ENCODE data around the gene MT1G.
"Not testable (repeated sequence)": the region's sequence is repeated elsewhere in the genome, so short reads cannot be mapped to it uniquely, and the experiment has no call there.

The MT1G gene

GRCh38 chr16:56667581-56668571 is at the start of gene MT1G:
MT1G (minus strand) TSS chr16:56668065; CDS start chr16:56667993, 72 bp downstream.
- Histone ChIP-seq H3K4me3 (ENCODE audit: low read length) (no peak within 1 kb of the TSS), H3K4me2 (ENCODE audit: low read depth, low read length) (0 out of 2 replicates have a peak within 1 kb of the TSS, but pooled peaks have one; percentile 12), H3F3A (ENCODE audit: insufficient read depth, low read length) (no peaks in the 10 kb centered on the region), H3K9ac (ENCODE audit: low read length) (no peak within 1 kb of the TSS), H2AFZ (ENCODE audit: low read length) (no peak within 1 kb of the TSS), H3K36me3 (replicated peaks; ENCODE audit: insufficient read depth, low read length) (no peaks in the 10 kb centered on the region), H3K79me2 (ENCODE audit: low read length) (no peaks in the 10 kb centered on the region), H3K4me1 (ENCODE audit: low read length) (no peaks in the 10 kb centered on the region), H4K20me1 (ENCODE audit: insufficient read depth, low read length) (no peaks in the 10 kb centered on the region), H3K9me2 (replicated peaks; ENCODE audit: insufficient read depth, low read length) (no peaks in the 10 kb centered on the region), H3K27me3 (replicated peaks; ENCODE audit: insufficient read depth, low read length) (peaks cover 97% of the 10 kb centered on the region), H3K27ac (ENCODE audit: low read length) (no peak within 1 kb of the TSS), H3K9me3 (replicated peaks; ENCODE audit: insufficient read depth, low read length) (no peaks in the 10 kb centered on the region)
- no peak for DNase-seq
- TF ChIP-seq EZH2phosphoT487 (IDR thresholded peaks at IDR 0.05; ENCODE audit: low read length) (no peak), EZH2 (optimal IDR thresholded peaks at IDR 0.05; ENCODE audit: low read depth, low read length) (no peak)
- TF ChIP-seq, protein P1, sequence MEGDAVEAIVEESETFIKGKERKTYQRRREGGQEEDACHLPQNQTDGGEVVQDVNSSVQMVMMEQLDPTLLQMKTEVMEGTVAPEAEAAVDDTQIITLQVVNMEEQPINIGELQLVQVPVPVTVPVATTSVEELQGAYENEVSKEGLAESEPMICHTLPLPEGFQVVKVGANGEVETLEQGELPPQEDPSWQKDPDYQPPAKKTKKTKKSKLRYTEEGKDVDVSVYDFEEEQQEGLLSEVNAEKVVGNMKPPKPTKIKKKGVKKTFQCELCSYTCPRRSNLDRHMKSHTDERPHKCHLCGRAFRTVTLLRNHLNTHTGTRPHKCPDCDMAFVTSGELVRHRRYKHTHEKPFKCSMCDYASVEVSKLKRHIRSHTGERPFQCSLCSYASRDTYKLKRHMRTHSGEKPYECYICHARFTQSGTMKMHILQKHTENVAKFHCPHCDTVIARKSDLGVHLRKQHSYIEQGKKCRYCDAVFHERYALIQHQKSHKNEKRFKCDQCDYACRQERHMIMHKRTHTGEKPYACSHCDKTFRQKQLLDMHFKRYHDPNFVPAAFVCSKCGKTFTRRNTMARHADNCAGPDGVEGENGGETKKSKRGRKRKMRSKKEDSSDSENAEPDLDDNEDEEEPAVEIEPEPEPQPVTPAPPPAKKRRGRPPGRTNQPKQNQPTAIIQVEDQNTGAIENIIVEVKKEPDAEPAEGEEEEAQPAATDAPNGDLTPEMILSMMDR (IDR thresholded peaks at IDR 0.05; ENCODE audit: low read length), result no peak

DNA sequence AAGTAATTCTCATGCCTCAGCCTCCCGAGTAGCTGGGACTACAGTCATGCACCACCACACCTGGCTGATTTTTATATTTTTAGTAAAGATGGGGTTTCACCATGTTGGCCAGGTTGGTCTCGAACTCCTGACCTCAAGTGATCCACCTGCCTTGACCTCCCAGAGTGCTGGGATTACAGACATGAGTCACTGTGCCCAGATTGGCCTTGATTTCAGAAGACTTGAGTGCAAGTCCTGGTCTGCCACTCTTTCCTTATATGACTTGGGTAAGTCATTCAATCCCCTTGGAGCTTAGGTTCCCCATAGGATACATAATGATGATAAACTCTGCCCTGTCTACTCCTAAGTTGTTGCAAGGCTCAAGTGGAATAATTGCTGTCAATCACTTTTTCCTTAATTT is 49.7 kb upstream of the MT1G start:
- H3K4me1 ChIP-seq (ENCODE audit: low read length); H3K9me3 ChIP-seq (replicated peaks; ENCODE audit: insufficient read depth, low read length); H3F3A ChIP-seq (ENCODE audit: insufficient read depth, low read length); H4K20me1 ChIP-seq (ENCODE audit: insufficient read depth, low read length); H3K36me3 ChIP-seq (replicated peaks; ENCODE audit: insufficient read depth, low read length); H3K27me3 ChIP-seq (replicated peaks; ENCODE audit: insufficient read depth, low read length); H3K9ac ChIP-seq (ENCODE audit: low read length); H3K4me2 ChIP-seq (ENCODE audit: low read depth, low read length); H3K79me2 ChIP-seq (ENCODE audit: low read length); H3K4me3 ChIP-seq (ENCODE audit: low read length); H3K9me2 ChIP-seq (replicated peaks; ENCODE audit: insufficient read depth, low read length); H3K27ac ChIP-seq (ENCODE audit: low read length); DNase-seq; H2AFZ ChIP-seq (ENCODE audit: low read length): not testable (repeated sequence)

- no peaks in the 10 kb centered on the region for H3K79me2 ChIP-seq (ENCODE audit: low read length)
- no peaks in the 10 kb centered on the region for H4K20me1 ChIP-seq (ENCODE audit: insufficient read depth, low read length)
- H3K4me1 ChIP-seq (ENCODE audit: low read length), result no peaks in the 10 kb centered on the region
- no peak overlapping the region for H3K27ac ChIP-seq (ENCODE audit: low read length)
- H3K27me3 ChIP-seq (replicated peaks; ENCODE audit: insufficient read depth, low read length), result no peaks in the 10 kb centered on the region
- DNase-seq, result no peak
- H3F3A ChIP-seq (ENCODE audit: insufficient read depth, low read length), result no peaks in the 10 kb centered on the region
- H3K9me2 ChIP-seq (replicated peaks; ENCODE audit: insufficient read depth, low read length), result no peaks in the 10 kb centered on the region
- no peak overlapping the region for H3K9ac ChIP-seq (ENCODE audit: low read length)
- no peak overlapping the region for H3K4me3 ChIP-seq (ENCODE audit: low read length)
- H2AFZ ChIP-seq (ENCODE audit: low read length), result no peak overlapping the region
- H3K4me2 ChIP-seq (ENCODE audit: low read depth, low read length), result no peak overlapping the region
- H3K9me3 ChIP-seq (replicated peaks; ENCODE audit: insufficient read depth, low read length), result no peaks in the 10 kb centered on the region
- no peaks in the 10 kb centered on the region for H3K36me3 ChIP-seq (replicated peaks; ENCODE audit: insufficient read depth, low read length)
- TF ChIP-seq, protein P1 (IDR thresholded peaks at IDR 0.05; ENCODE audit: low read length), result no peak
- TF ChIP-seq EZH2phosphoT487 (IDR thresholded peaks at IDR 0.05; ENCODE audit: low read length), result no peak
- no peak for TF ChIP-seq EZH2 (optimal IDR thresholded peaks at IDR 0.05; ENCODE audit: low read depth, low read length)
Observed at GRCh38 chr16:56716761-56717160, 48.9 kb upstream of the MT1G start.

GRCh38 chr16:56715126-56715525 is 47.3 kb upstream of the MT1G start:
- no peaks in the 10 kb centered on the region for H3K9me3 ChIP-seq (replicated peaks; ENCODE audit: insufficient read depth, low read length)
- H3K4me2 ChIP-seq (ENCODE audit: low read depth, low read length), result no peak overlapping the region
- H3K27ac ChIP-seq (ENCODE audit: low read length), result no peak overlapping the region
- H3K9ac ChIP-seq (ENCODE audit: low read length), result no peak overlapping the region
- H3K36me3 ChIP-seq (replicated peaks; ENCODE audit: insufficient read depth, low read length), result no peaks in the 10 kb centered on the region
- no peaks in the 10 kb centered on the region for H4K20me1 ChIP-seq (ENCODE audit: insufficient read depth, low read length)
- no peaks in the 10 kb centered on the region for H3K4me1 ChIP-seq (ENCODE audit: low read length)
- TF ChIP-seq, protein P1 (IDR thresholded peaks at IDR 0.05; ENCODE audit: low read length), result no peak
- TF ChIP-seq EZH2phosphoT487 (IDR thresholded peaks at IDR 0.05; ENCODE audit: low read length) (no peak), EZH2 (optimal IDR thresholded peaks at IDR 0.05; ENCODE audit: low read depth, low read length) (no peak)
- no peaks in the 10 kb centered on the region for H3K79me2 ChIP-seq (ENCODE audit: low read length)
- DNase-seq, result no peak
- H2AFZ ChIP-seq (ENCODE audit: low read length), result no peak overlapping the region
- no peaks in the 10 kb centered on the region for H3F3A ChIP-seq (ENCODE audit: insufficient read depth, low read length)
- no peaks in the 10 kb centered on the region for H3K9me2 ChIP-seq (replicated peaks; ENCODE audit: insufficient read depth, low read length)
- H3K4me3 ChIP-seq (ENCODE audit: low read length), result no peak overlapping the region
- H3K27me3 ChIP-seq (replicated peaks; ENCODE audit: insufficient read depth, low read length), result no peaks in the 10 kb centered on the region
